ENCODE data around the gene PDSS2. TPM values are rescaled to one million over a fixed set of nuclear protein-coding genes. Genes with fewer than 3 reads are reported as not detected.
A peak's percentile ranks its signal among the peaks of the same experiment; 100 is the strongest.

The PDSS2 gene
- total RNA-seq, 2 donors from 2014 or later = 8.2 to 13.7 TPM

- Histone ChIP-seq H3K27ac (ENCODE audit: low read depth, low read length) (no peak overlapping the region), H3K9ac (ENCODE audit: extremely low read depth, low read length, poor library complexity, severe bottlenecking) (no peak overlapping the region)
- no peak overlapping the region for H3K27ac Mint-ChIP-seq
Observed at GRCh38 chr6:107321793-107322192, 137.6 kb downstream of the PDSS2 start.

GRCh38 chr6:107319906-107320530 lies 139.3 kb downstream of the PDSS2 start:
- H3K27ac ChIP-seq (ENCODE audit: low read depth, low read length) = no peak overlapping the region
- no peaks in the 10 kb centered on the region for H3K36me3 ChIP-seq (ENCODE audit: control insufficient read depth, insufficient read depth, low read length)
- 87% methylated on average over 2 of the region's 5 CpGs; no CpG with 5 or more reads in 1 of the 2 experiments for WGBS, 2 experiments (ENCODE audit: insufficient coverage in 1 of 2, insufficient read length in 1 of 2)
- Mint-ChIP-seq H3K4me3 (no peak overlapping the region), H3K27ac (no peak overlapping the region), H3K27me3 (ENCODE audit: insufficient read depth) (no peaks in the 10 kb centered on the region), H3K36me3 (ENCODE audit: low read depth) (no peaks in the 10 kb centered on the region), H3K4me1 (peaks cover 23% of the 10 kb centered on the region), H3K9me3 (no peaks in the 10 kb centered on the region)
- peaks cover 3% of the 10 kb centered on the region for H3K4me1 ChIP-seq (ENCODE audit: control insufficient read depth, insufficient read depth, low read length)
- DNase-seq = no peak
- no peaks in the 10 kb centered on the region for H3K9me3 ChIP-seq (ENCODE audit: control insufficient read depth, low read length)
- no peak overlapping the region for H3K9ac ChIP-seq (ENCODE audit: extremely low read depth, low read length, poor library complexity, severe bottlenecking)
- H3K27me3 ChIP-seq (ENCODE audit: control insufficient read depth, insufficient read depth, low read length, poor library complexity, severe bottlenecking) = no peaks in the 10 kb centered on the region
- TF ChIP-seq CTCF (conservative IDR thresholded peaks at IDR 0.05) = no peak
- no peak overlapping the region for H3K4me3 ChIP-seq (ENCODE audit: low read length)

More at GRCh38 chr6:107321793-107322192, 137.6 kb downstream of the PDSS2 start:
- Histone ChIP-seq H3K4me1 (ENCODE audit: control insufficient read depth, insufficient read depth, low read length) (peaks cover 3% of the 10 kb centered on the region), H3K4me3 (ENCODE audit: low read length) (no peak overlapping the region), H3K27me3 (ENCODE audit: control insufficient read depth, insufficient read depth, low read length, poor library complexity, severe bottlenecking) (no peaks in the 10 kb centered on the region), H3K9me3 (ENCODE audit: control insufficient read depth, low read length) (peaks cover 5% of the 10 kb centered on the region), H3K36me3 (ENCODE audit: control insufficient read depth, insufficient read depth, low read length) (no peaks in the 10 kb centered on the region)
- no peaks in the 10 kb centered on the region for H3K27me3 Mint-ChIP-seq (ENCODE audit: insufficient read depth)
- peaks cover 23% of the 10 kb centered on the region for H3K4me1 Mint-ChIP-seq
- no peak for TF ChIP-seq CTCF (conservative IDR thresholded peaks at IDR 0.05)
- peaks cover 5% of the 10 kb centered on the region for H3K36me3 Mint-ChIP-seq (ENCODE audit: low read depth)
- no peak for DNase-seq
- H3K9me3 Mint-ChIP-seq = peaks cover 5% of the 10 kb centered on the region
- no peak overlapping the region for H3K4me3 Mint-ChIP-seq

GRCh38 chr6:107318100-107318736 lies 141.1 kb downstream of the PDSS2 start:
- TF ChIP-seq CTCF (conservative IDR thresholded peaks at IDR 0.05) = peak; percentile 87
- WGBS, 2 experiments (ENCODE audit: insufficient coverage in 1 of 2, insufficient read length in 1 of 2) = 62 to 75% methylated on average over 7 to 9 of the region's 9 CpGs
- no peaks in the 10 kb centered on the region for H3K27me3 ChIP-seq (ENCODE audit: control insufficient read depth, insufficient read depth, low read length, poor library complexity, severe bottlenecking)
- no peak overlapping the region for H3K9ac ChIP-seq (ENCODE audit: extremely low read depth, low read length, poor library complexity, severe bottlenecking)
- no peaks in the 10 kb centered on the region for H3K36me3 ChIP-seq (ENCODE audit: control insufficient read depth, insufficient read depth, low read length)
- H3K4me1 ChIP-seq (ENCODE audit: control insufficient read depth, insufficient read depth, low read length) = peaks cover 3% of the 10 kb centered on the region
- H3K4me1 Mint-ChIP-seq = peaks cover 14% of the 10 kb centered on the region
- no peak overlapping the region for H3K4me3 Mint-ChIP-seq
- H3K9me3 ChIP-seq (ENCODE audit: control insufficient read depth, low read length) = no peaks in the 10 kb centered on the region
- H3K27ac ChIP-seq (ENCODE audit: low read depth, low read length) = no peak overlapping the region
- H3K27me3 Mint-ChIP-seq (ENCODE audit: insufficient read depth) = no peaks in the 10 kb centered on the region
- no peak overlapping the region for H3K27ac Mint-ChIP-seq
- H3K36me3 Mint-ChIP-seq (ENCODE audit: low read depth) = no peaks in the 10 kb centered on the region
- peak; percentile 79 for DNase-seq
- H3K4me3 ChIP-seq (ENCODE audit: low read length) = no peak overlapping the region
- no peaks in the 10 kb centered on the region for H3K9me3 Mint-ChIP-seq
